Thymus (tissue), 11 donors: Measurements from ENCODE around the gene SUGCT. TPM values are rescaled to one million over a fixed set of nuclear protein-coding genes. Genes with fewer than 3 reads are reported as not detected.
"Not testable (repeated sequence)": the region's sequence is repeated elsewhere in the genome, so short reads cannot be mapped to it uniquely, and the experiment has no call there.

Experiments used
- DNase-seq, 9 donors: peaks; one replicate each; pipeline ENCODE4 v3.0.0-alpha.2; 2013; ENCODE audit warnings: low spot score in 9 of 9, low read depth in 6 of 9, missing footprints in 1 of 9
- H3K27ac ChIP-seq, 2 donors: one replicate each; pipeline ENCODE4 v1.5.1; 2013; ENCODE audit warnings: control low read depth in 1 of 2, low read depth in 1 of 2, low read length in 1 of 2, mild to moderate bottlenecking in 1 of 2, moderate library complexity in 1 of 2
- H3K27me3 ChIP-seq, 2 donors: one replicate each; pipeline ENCODE4 v1.5.1; 2013; ENCODE audit warnings: low read length in 1 of 2; ENCODE audit not compliant: control insufficient read depth in 2 of 2, insufficient read depth in 1 of 2
- H3K36me3 ChIP-seq, 2 donors: one replicate each; pipeline ENCODE4 v1.5.1; 2013; ENCODE audit warnings: low read length in 1 of 2, mild to moderate bottlenecking in 1 of 2, moderate library complexity in 1 of 2; ENCODE audit not compliant: control insufficient read depth in 2 of 2, insufficient read depth in 2 of 2
- H3K4me1 ChIP-seq, 2 donors: one replicate each; pipeline ENCODE4 v1.5.1; 2013; ENCODE audit warnings: low read length in 2 of 2; ENCODE audit not compliant: control insufficient read depth in 2 of 2, insufficient read depth in 2 of 2
- H3K4me3 ChIP-seq, 2 donors: one replicate each; pipeline ENCODE4 v1.5.1; 2013; ENCODE audit warnings: low read length in 2 of 2, control low read depth in 1 of 2, mild to moderate bottlenecking in 1 of 2
- H3K9me3 ChIP-seq, 2 donors: one replicate each; pipeline ENCODE4 v1.5.1; 2013; ENCODE audit warnings: low read length in 1 of 2, mild to moderate bottlenecking in 1 of 2; ENCODE audit not compliant: control insufficient read depth in 2 of 2, insufficient read depth in 1 of 2
- WGBS: extraction: QIAGEN DNeasy Blood & Tissue Kit; methylation state at CpG from one replicate; pipeline ENCODE4 v1.1.7; 2013; 5-methylcytosine and 5-hydroxymethylcytosine counted together
- polyA plus RNA-seq: library from polyadenylated mRNA; stranded (reverse); fragments of 200-250 nt; gene quantifications from one replicate; pipeline ENCODE4 v1.2.3, GENCODE V29; 2013
- total RNA-seq: library from RNA; stranded (reverse); fragments of 120-200 nt; gene quantifications from one replicate; pipeline ENCODE4 v1.2.4, GENCODE V29; 2013
- donor health status: healthy.

SUGCT gene
- total and polyA plus RNA-seq, 2 donors: 1.6 to 5.5 TPM

- not testable (repeated sequence) for H3K27me3 ChIP-seq, DNase-seq, H3K36me3 ChIP-seq, H3K9me3 ChIP-seq, H3K4me3 ChIP-seq, H3K27ac ChIP-seq
- peaks cover 0 to 16% of the 10 kb centered on the region in 2 donors for H3K4me1 ChIP-seq
- 95% methylated on average over 2 of the region's 2 CpGs for WGBS
Measured at GRCh38 chr7:40602351-40602750, 467.5 kb downstream of the SUGCT start.

- Histone ChIP-seq H3K9me3 (peaks cover 0 to 4% of the 10 kb centered on the region in 2 donors), H3K4me3 (no peak overlapping the region), H3K4me1 (peaks cover 0 to 6% of the 10 kb centered on the region in 2 donors), H3K36me3 (no peaks in the 10 kb centered on the region), H3K27ac (no peak overlapping the region), H3K27me3 (no peaks in the 10 kb centered on the region)
- 34% methylated on average over 17 of the region's 17 CpGs for WGBS
- peak in 7 of 9 donors; percentile 7 to 56 (median 17) for DNase-seq
Measured at GRCh38 chr7:40604601-40605438, 470.0 kb downstream of the SUGCT start.

DNA sequence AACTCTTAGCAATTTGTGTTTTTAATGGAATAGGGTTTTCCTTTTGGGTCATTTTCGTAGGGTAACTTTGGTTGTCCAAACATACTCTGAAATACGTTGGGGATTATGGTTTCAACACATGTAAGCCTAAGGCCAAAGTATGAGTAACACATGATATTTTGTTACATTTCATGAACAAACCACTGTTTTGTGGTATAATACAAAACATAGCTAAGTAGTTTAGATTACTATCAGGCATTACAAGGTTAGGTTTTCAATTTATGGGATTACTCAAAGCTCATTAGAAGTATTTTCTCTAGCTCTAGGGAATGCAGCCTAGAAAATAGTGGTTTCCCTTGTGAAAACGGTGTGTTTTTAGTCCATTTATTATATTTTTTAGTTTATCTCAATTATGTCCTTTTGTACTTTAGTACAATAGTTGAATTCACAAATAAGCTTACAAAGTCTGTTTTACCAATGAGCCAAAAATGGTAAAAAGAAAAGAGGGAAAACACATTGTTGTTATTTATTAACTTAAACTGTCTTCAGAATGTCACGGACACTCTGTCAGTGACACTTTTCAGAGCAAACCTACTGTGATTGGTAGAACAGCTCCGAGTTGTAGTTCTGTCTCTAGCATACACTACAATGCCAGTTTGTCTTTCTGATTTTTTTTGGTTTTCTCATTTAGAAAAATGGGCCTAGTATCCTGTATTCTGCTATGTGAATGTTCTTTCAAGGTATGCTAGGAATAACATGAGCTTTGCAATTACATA, 473.7 kb downstream of the SUGCT start:
- DNase-seq: no peak
- H3K27me3 ChIP-seq: no peaks in the 10 kb centered on the region
- H3K4me1 ChIP-seq: peaks cover 0 to 2% of the 10 kb centered on the region in 2 donors
- H3K27ac ChIP-seq: no peak overlapping the region
- no peak overlapping the region for H3K4me3 ChIP-seq
- no peaks in the 10 kb centered on the region for H3K9me3 ChIP-seq
- WGBS: 88% methylated on average over 5 of the region's 5 CpGs
- H3K36me3 ChIP-seq: no peaks in the 10 kb centered on the region

DNA sequence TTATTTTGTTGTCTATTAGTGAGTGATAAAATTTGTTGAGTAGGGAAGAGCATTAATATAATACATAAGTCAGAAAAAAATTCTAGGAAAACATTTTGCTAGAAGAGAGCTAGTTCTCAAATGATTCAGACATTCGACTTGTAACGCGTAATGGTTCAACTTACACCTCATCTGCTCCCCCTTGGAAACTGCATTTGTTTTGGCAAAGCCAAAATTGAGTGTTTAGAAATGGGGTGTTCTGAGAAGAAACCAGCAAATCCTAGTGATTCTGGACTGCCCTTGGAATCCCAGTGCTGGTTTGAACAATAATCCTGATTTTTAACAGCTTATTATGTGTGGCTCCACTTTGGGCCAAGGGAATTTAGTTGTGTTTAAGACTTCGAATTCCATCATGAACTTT, 475.7 kb downstream of the SUGCT start:
- Histone ChIP-seq H3K27me3 (no peaks in the 10 kb centered on the region), H3K9me3 (no peaks in the 10 kb centered on the region), H3K4me3 (no peak overlapping the region), H3K4me1 (no peaks in the 10 kb centered on the region), H3K27ac (no peak overlapping the region), H3K36me3 (no peaks in the 10 kb centered on the region)
- no peak for DNase-seq
- WGBS: 99% methylated on average over 4 of the region's 4 CpGs

DNA sequence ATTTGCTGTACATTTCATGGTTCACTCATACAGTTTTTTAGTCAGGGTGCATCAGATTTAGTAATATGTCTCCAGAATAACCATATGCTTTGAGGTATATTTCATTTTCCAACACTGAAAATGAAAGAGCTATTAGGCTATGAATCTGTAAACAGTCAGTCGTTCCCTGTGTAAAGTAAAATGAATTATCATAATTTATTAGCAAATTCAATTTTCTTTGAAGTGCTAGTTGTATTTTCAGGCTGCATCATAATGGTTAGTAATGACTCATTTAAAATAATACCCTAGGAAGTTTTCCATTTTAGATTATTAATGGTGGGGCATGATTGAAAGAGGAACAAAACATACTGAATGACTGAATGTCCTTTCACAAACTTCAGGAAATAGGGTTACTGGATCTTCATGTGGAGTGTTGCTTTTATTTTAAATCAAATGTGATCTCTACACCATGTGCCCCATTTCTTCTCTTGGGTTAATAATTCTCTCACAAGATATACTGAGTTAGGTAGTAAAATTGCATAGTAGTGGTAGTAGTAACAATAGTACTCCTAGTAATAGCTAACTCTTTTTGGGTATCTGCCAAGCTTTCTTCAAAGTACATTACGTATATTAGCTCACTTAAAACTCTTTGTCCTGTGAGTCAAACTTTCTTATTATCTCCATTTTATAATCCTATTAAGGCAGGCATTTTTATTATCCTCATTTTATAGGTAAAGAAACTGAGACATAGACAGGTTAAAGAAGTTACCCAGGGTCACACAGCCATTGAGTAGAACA, 476.5 kb downstream of the SUGCT start:
- no peaks in the 10 kb centered on the region for H3K9me3 ChIP-seq
- WGBS: 74% methylated on average over 2 of the region's 2 CpGs

GRCh38 chr7:40612298-40612697, 477.5 kb downstream of the SUGCT start:
- H3K27me3 ChIP-seq: no peaks in the 10 kb centered on the region
- DNase-seq: no peak
- H3K36me3 ChIP-seq: no peaks in the 10 kb centered on the region
- H3K9me3 ChIP-seq: no peaks in the 10 kb centered on the region
- 93% methylated on average over 2 of the region's 2 CpGs for WGBS
- no peak overlapping the region for H3K27ac ChIP-seq
- no peak overlapping the region for H3K4me3 ChIP-seq
- no peaks in the 10 kb centered on the region for H3K4me1 ChIP-seq

More for the DNA sequence above, 476.5 kb downstream of the SUGCT start:
- Histone ChIP-seq H3K4me1 (no peaks in the 10 kb centered on the region), H3K36me3 (no peaks in the 10 kb centered on the region), H3K27ac (no peak overlapping the region), H3K4me3 (no peak overlapping the region), H3K27me3 (no peaks in the 10 kb centered on the region)
- no peak for DNase-seq

DNA sequence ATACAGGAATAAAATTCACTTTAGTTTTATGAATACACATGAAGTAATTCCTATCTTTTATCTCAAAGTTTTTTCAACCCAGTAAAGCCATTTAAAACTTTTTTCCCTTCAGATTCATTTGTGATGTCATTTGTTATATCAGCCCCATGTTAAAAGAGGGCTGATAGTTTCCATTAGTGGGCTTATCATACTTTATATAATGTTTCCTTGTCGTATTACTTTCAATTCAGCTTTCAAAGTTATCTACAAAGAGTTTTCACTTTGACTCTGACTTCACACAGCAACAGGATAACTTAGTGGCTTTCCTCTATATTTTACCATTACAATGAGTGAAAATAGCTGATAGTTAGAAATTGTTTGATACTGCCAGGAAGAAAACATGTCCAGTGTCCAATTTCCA, 484.8 kb downstream of the SUGCT start:
- DNase-seq: no peak
- Histone ChIP-seq H3K4me1 (no peaks in the 10 kb centered on the region), H3K36me3 (no peaks in the 10 kb centered on the region), H3K27ac (no peak overlapping the region), H3K27me3 (no peaks in the 10 kb centered on the region), H3K4me3 (no peak overlapping the region), H3K9me3 (no peaks in the 10 kb centered on the region)
- WGBS: 90% methylated on average over 1 of the region's 1 CpG

- no peak overlapping the region for H3K4me3 ChIP-seq
- H3K27ac ChIP-seq: no peak overlapping the region
- WGBS: 96% methylated on average over 4 of the region's 4 CpGs
- DNase-seq: no peak
- no peaks in the 10 kb centered on the region for H3K9me3 ChIP-seq
- H3K27me3 ChIP-seq: no peaks in the 10 kb centered on the region
- no peaks in the 10 kb centered on the region for H3K4me1 ChIP-seq
- H3K36me3 ChIP-seq: no peaks in the 10 kb centered on the region
Measured at GRCh38 chr7:40621592-40621998, 486.8 kb downstream of the SUGCT start.
